Trophoblast cell (in vitro differentiated cells and primary cell): ENCODE data around the gene ADGRL4.

Experiments used
- DNase-seq, 2 donors: peaks; one replicate each; pipeline ENCODE4 v3.0.0-alpha.2; 2016
- H2AFZ ChIP-seq: 2 replicates; pipeline ENCODE4 v1.6.1; 2013; ENCODE audit warnings: low read length, moderate library complexity, mild to moderate bottlenecking; ENCODE audit not compliant: insufficient read depth, poor library complexity
- H2AK5ac ChIP-seq: 2 replicates; pipeline ENCODE4 v1.6.1; 2013; ENCODE audit warnings: mild to moderate bottlenecking, low read length
- H2BK120ac ChIP-seq: 2 replicates; pipeline ENCODE4 v1.6.1; 2013; ENCODE audit warnings: low read length, mild to moderate bottlenecking, moderate library complexity; ENCODE audit not compliant: insufficient read depth, poor library complexity
- H2BK12ac ChIP-seq: 2 replicates; pipeline ENCODE4 v1.6.1; 2013; ENCODE audit warnings: mild to moderate bottlenecking, low read length, moderate library complexity
- H2BK5ac ChIP-seq: 2 replicates; pipeline ENCODE4 v1.6.1; 2013; ENCODE audit warnings: low read length, low read depth, moderate library complexity, mild to moderate bottlenecking; ENCODE audit not compliant: poor library complexity
- H3K14ac ChIP-seq: 2 replicates; pipeline ENCODE4 v1.6.1; 2013; ENCODE audit warnings: mild to moderate bottlenecking, low read length
- H3K18ac ChIP-seq: 2 replicates; pipeline ENCODE4 v1.6.1; 2013; ENCODE audit warnings: mild to moderate bottlenecking, low read length
- H3K23ac ChIP-seq: 2 replicates; pipeline ENCODE4 v1.6.1; 2013; ENCODE audit warnings: low read length
- H3K27ac ChIP-seq: 2 replicates; pipeline ENCODE4 v1.5.1; 2013; ENCODE audit warnings: low read depth, mild to moderate bottlenecking, inconsistent platforms, low read length, moderate library complexity
- H3K27me3 ChIP-seq: 2 replicates; pipeline ENCODE4 v1.6.1; 2013; ENCODE audit warnings: inconsistent platforms, mild to moderate bottlenecking, low read length, moderate library complexity; ENCODE audit not compliant: insufficient read depth
- H3K36me3 ChIP-seq, 2 experiments: 1 replicate in 1 of 2; 2 replicates in 1 of 2; pipeline ENCODE4 v1.6.1; 2013; ENCODE audit warnings: low read length in 2 of 2, mild to moderate bottlenecking in 2 of 2, moderate library complexity in 1 of 2; ENCODE audit not compliant: insufficient read depth in 2 of 2, control insufficient read depth in 1 of 2
- H3K4ac ChIP-seq: 2 replicates; pipeline ENCODE4 v1.6.1; 2013; ENCODE audit warnings: low read depth, mild to moderate bottlenecking, low read length, moderate library complexity
- H3K4me1 ChIP-seq, 2 experiments: 1 replicate in 1 of 2; 2 replicates in 1 of 2; pipeline ENCODE4 v1.6.1; 2013; ENCODE audit warnings: low read length in 2 of 2, mild to moderate bottlenecking in 2 of 2, moderate library complexity in 1 of 2; ENCODE audit not compliant: insufficient read depth in 2 of 2, control insufficient read depth in 1 of 2
- H3K4me2 ChIP-seq: 2 replicates; pipeline ENCODE4 v1.6.1; 2013; ENCODE audit warnings: inconsistent platforms, mild to moderate bottlenecking, low read length, moderate library complexity
- H3K4me3 ChIP-seq: 2 replicates; pipeline ENCODE4 v1.5.1; 2013; ENCODE audit warnings: mild to moderate bottlenecking, low read depth, low read length, inconsistent platforms
- H3K79me1 ChIP-seq: one replicate; pipeline ENCODE4 v1.6.1; 2013; ENCODE audit warnings: low read length
- H3K79me2 ChIP-seq: 2 replicates; pipeline ENCODE4 v1.6.1; 2013; ENCODE audit warnings: low read length, mild to moderate bottlenecking; ENCODE audit not compliant: control insufficient read depth, insufficient read depth, poor library complexity
- H3K9ac ChIP-seq: 2 replicates; pipeline ENCODE4 v1.6.1; 2013; ENCODE audit warnings: mild to moderate bottlenecking, low read length
- H3K9me3 ChIP-seq: 2 replicates; pipeline ENCODE4 v1.6.1; 2013; ENCODE audit warnings: low read depth, mild to moderate bottlenecking, control low read depth, inconsistent platforms, low read length; ENCODE audit not compliant: insufficient read depth
- H4K12ac ChIP-seq: 2 replicates; pipeline ENCODE4 v1.6.1; 2013; ENCODE audit warnings: low read depth, mild to moderate bottlenecking, low read length, moderate library complexity
- H4K8ac ChIP-seq: 2 replicates; pipeline ENCODE4 v1.6.1; 2013; ENCODE audit warnings: low read depth, mild to moderate bottlenecking, low read length, moderate library complexity
- H4K91ac ChIP-seq: one replicate; pipeline ENCODE4 v1.6.1; 2013; ENCODE audit warnings: low read depth, mild to moderate bottlenecking, low read length, moderate library complexity
- WGBS: extraction: QIAGEN DNeasy Blood & Tissue Kit; methylation state at CpG from one replicate; pipeline ENCODE4 v1.1.7; 2013; ENCODE audit warnings: missing lambda C conversion rate; ENCODE audit not compliant: insufficient read length, insufficient coverage; ENCODE audit errors: extremely low coverage; 5-methylcytosine and 5-hydroxymethylcytosine counted together

The ADGRL4 gene

GRCh38 chr1:78949227-78949626 is 57.3 kb downstream of the ADGRL4 start:
- H3K18ac ChIP-seq = no peak overlapping the region

GRCh38 chr1:78919150-78919549 is 87.4 kb downstream of the ADGRL4 start:
- no peaks in the 10 kb centered on the region for H3K4me1 ChIP-seq
- no peak overlapping the region for H2AFZ ChIP-seq
- no peaks in the 10 kb centered on the region for H3K27me3 ChIP-seq
- no peak overlapping the region for H3K4me3 ChIP-seq
- WGBS = no CpG with 5 or more reads among the region's 3 CpGs
- H3K18ac ChIP-seq = no peak overlapping the region
- no peak overlapping the region for H4K12ac ChIP-seq
- no peak overlapping the region for H3K4me2 ChIP-seq
- H3K4ac ChIP-seq = no peak overlapping the region
- no peak overlapping the region for H2BK12ac ChIP-seq
- H4K91ac ChIP-seq = no peak overlapping the region
- H3K36me3 ChIP-seq = no peaks in the 10 kb centered on the region
- H3K9me3 ChIP-seq = no peaks in the 10 kb centered on the region
- H3K79me2 ChIP-seq = no peaks in the 10 kb centered on the region
- H4K8ac ChIP-seq = no peak overlapping the region
- H3K9ac ChIP-seq = no peak overlapping the region
- no peak overlapping the region for H2BK5ac ChIP-seq
- DNase-seq = no peak
- H3K79me1 ChIP-seq = no peaks in the 10 kb centered on the region
- H3K14ac ChIP-seq = no peak overlapping the region
- no peak overlapping the region for H3K23ac ChIP-seq
- H3K27ac ChIP-seq = no peak overlapping the region
- H2BK120ac ChIP-seq = no peak overlapping the region
- H2AK5ac ChIP-seq = no peak overlapping the region

More at GRCh38 chr1:78949227-78949626, 57.3 kb downstream of the ADGRL4 start:
- Histone ChIP-seq H3K79me1 (no peaks in the 10 kb centered on the region), H4K8ac (no peak overlapping the region), H3K14ac (no peak overlapping the region), H3K9ac (no peak overlapping the region), H2BK120ac (no peak overlapping the region), H3K4me1 (no peaks in the 10 kb centered on the region), H2AK5ac (no peak overlapping the region), H3K4ac (no peak overlapping the region), H3K4me3 (no peak overlapping the region), H3K79me2 (no peaks in the 10 kb centered on the region), H3K27me3 (no peaks in the 10 kb centered on the region), H2AFZ (no peak overlapping the region), H3K9me3 (no peaks in the 10 kb centered on the region), H3K27ac (no peak overlapping the region), H2BK5ac (no peak overlapping the region), H4K91ac (no peak overlapping the region), H4K12ac (no peak overlapping the region), H3K4me2 (no peak overlapping the region), H3K36me3 (no peaks in the 10 kb centered on the region), H2BK12ac (no peak overlapping the region), H3K23ac (no peak overlapping the region)
- no CpG with 5 or more reads among the region's 2 CpGs for WGBS
- no peak for DNase-seq

GRCh38 chr1:78918157-78918556 is 88.4 kb downstream of the ADGRL4 start:
- no peak overlapping the region for H2BK5ac ChIP-seq
- no peak overlapping the region for H4K8ac ChIP-seq
- H2AK5ac ChIP-seq = no peak overlapping the region
- H4K91ac ChIP-seq = no peak overlapping the region
- H3K27me3 ChIP-seq = no peaks in the 10 kb centered on the region
- no peaks in the 10 kb centered on the region for H3K79me1 ChIP-seq
- WGBS = no CpG with 5 or more reads among the region's 2 CpGs
- no peak overlapping the region for H3K4ac ChIP-seq
- no peak overlapping the region for H3K27ac ChIP-seq
- no peaks in the 10 kb centered on the region for H3K9me3 ChIP-seq
- DNase-seq = no peak
- H2BK120ac ChIP-seq = no peak overlapping the region
- no peak overlapping the region for H2BK12ac ChIP-seq
- H3K4me2 ChIP-seq = no peak overlapping the region
- H2AFZ ChIP-seq = no peak overlapping the region
- no peak overlapping the region for H4K12ac ChIP-seq
- H3K14ac ChIP-seq = no peak overlapping the region
- H3K23ac ChIP-seq = no peak overlapping the region
- no peak overlapping the region for H3K18ac ChIP-seq
- no peak overlapping the region for H3K9ac ChIP-seq
- no peaks in the 10 kb centered on the region for H3K4me1 ChIP-seq
- no peaks in the 10 kb centered on the region for H3K79me2 ChIP-seq
- no peak overlapping the region for H3K4me3 ChIP-seq
- H3K36me3 ChIP-seq = no peaks in the 10 kb centered on the region

- Histone ChIP-seq H2BK12ac (no peak overlapping the region), H3K4me1 (no peaks in the 10 kb centered on the region), H3K79me2 (no peaks in the 10 kb centered on the region), H3K27me3 (no peaks in the 10 kb centered on the region), H3K27ac (no peak overlapping the region), H4K12ac (no peak overlapping the region), H3K9me3 (no peaks in the 10 kb centered on the region), H3K36me3 (no peaks in the 10 kb centered on the region), H2BK5ac (no peak overlapping the region), H3K18ac (no peak overlapping the region), H3K4ac (no peak overlapping the region), H3K14ac (no peak overlapping the region), H2AK5ac (no peak overlapping the region), H3K4me3 (no peak overlapping the region), H4K91ac (no peak overlapping the region), H2AFZ (no peak overlapping the region), H2BK120ac (no peak overlapping the region), H3K9ac (no peak overlapping the region), H4K8ac (no peak overlapping the region), H3K23ac (no peak overlapping the region), H3K4me2 (no peak overlapping the region), H3K79me1 (no peaks in the 10 kb centered on the region)
- no peak for DNase-seq
- WGBS = no CpG with 5 or more reads among the region's 3 CpGs
These were observed 89.5 kb downstream of the ADGRL4 start for GRCh38 chr1:78916986-78917385.
